Hindlimb muscle (tissue), 1 donor: ENCODE data around the gene DAZAP2. TPM values are rescaled to one million over a fixed set of nuclear protein-coding genes. Genes with fewer than 3 reads are reported as not detected.

Experiments
- polyA plus RNA-seq: library from polyadenylated mRNA; unstranded; fragments of 120-200 nt; gene quantifications from one replicate; pipeline ENCODE4 v1.2.1, GENCODE V29; 2013; ENCODE audit not compliant: insufficient read length

Gene DAZAP2
- polyA plus RNA-seq, 1 donor, result 77.8 TPM

Other genes starting within 250 kb of the DAZAP2 start
- gene SLC11A2, start 212.4 kb upstream of the DAZAP2 start, polyA plus RNA-seq, result 22.4 TPM
- 61.3 TPM for gene LETMD1, start 190.5 kb upstream of the DAZAP2 start, polyA plus RNA-seq
- 27.8 TPM for gene CSRNP2, start 155.2 kb upstream of the DAZAP2 start, polyA plus RNA-seq
- 41.5 TPM for gene TFCP2, start 65.7 kb upstream of the DAZAP2 start, polyA plus RNA-seq
- gene POU6F1, start 20.8 kb upstream of the DAZAP2 start, polyA plus RNA-seq, result 10.1 TPM
- gene SMAGP, start 31.6 kb downstream of the DAZAP2 start, polyA plus RNA-seq, result 5.8 TPM
- 3.0 TPM for gene BIN2, start 85.3 kb downstream of the DAZAP2 start, polyA plus RNA-seq
- gene CELA1, start 107.9 kb downstream of the DAZAP2 start, polyA plus RNA-seq, result not detected
- 0.57 TPM for gene GALNT6, start 152.6 kb downstream of the DAZAP2 start, polyA plus RNA-seq
- 1.4 TPM for gene SLC4A8, start 186.0 kb downstream of the DAZAP2 start, polyA plus RNA-seq